Endothelial cell of umbilical vein (primary cell): ENCODE measurements around the gene UCKL1. TPM values are rescaled to one million over a fixed set of nuclear protein-coding genes. Genes with fewer than 3 reads are reported as not detected.

Experiments
- BruUV-seq: library from RNA; stranded (reverse); fragments of 400-500 nt; replicated peaks from 2 replicates; lab custom pipeline; 2021; lab: Mats Ljungman, UMichigan
- CTCF ChIA-PET: fragments of 300-600, 350-600 bp; sonication (Branson Sonifier 250); formaldehyde crosslinking; loops from one replicate; lab custom pipeline; 2021; ENCODE audit warnings: antibody characterized with exemption, inconsistent platforms; lab: Charles Lee
- POLR2A ChIA-PET: fragments of 300-600, 350-600 bp; sonication (Branson Sonifier 250); formaldehyde crosslinking; loops from one replicate; lab custom pipeline; 2021; ENCODE audit warnings: antibody characterized with exemption, inconsistent platforms; lab: Charles Lee
- DNase-seq: peaks from one replicate; pipeline ENCODE4 v3.0.0-alpha.2; 2011; ENCODE audit warnings: low read depth, low spot score
- FAIRE-seq: peaks from 2 replicates; lab custom pipeline; 2011; peaks lifted over from hg19 to GRCh38; lab: Jason Lieb, UNC
- H2AFZ ChIP-seq: 2 replicates; pipeline ENCODE4 v1.6.0; 2012; ENCODE audit warnings: low read depth, low read length, control low read depth, inconsistent platforms
- H3K27ac ChIP-seq: 2 replicates; pipeline ENCODE4 v1.5.1; 2011; ENCODE audit warnings: low read depth, mild to moderate bottlenecking, control low read depth, low read length, moderate library complexity; ENCODE audit not compliant: insufficient read depth
- H3K27me3 ChIP-seq, 2 experiments: 2 replicates each; pipeline versions ENCODE4 v1.6.0 to v1.6.1; 2011; ENCODE audit warnings: low read length in 2 of 2, mixed read lengths in 1 of 2; ENCODE audit not compliant: control insufficient read depth in 2 of 2, insufficient read depth in 2 of 2
- H3K36me3 ChIP-seq, 2 experiments: 2 replicates in 1 of 2; 3 replicates in 1 of 2; pipeline ENCODE4 v1.5.1; 2011; ENCODE audit warnings: low read length in 2 of 2, mild to moderate bottlenecking in 1 of 2, moderate library complexity in 1 of 2; ENCODE audit not compliant: control insufficient read depth in 2 of 2, insufficient read depth in 2 of 2; ENCODE audit errors: extremely low read depth in 1 of 2
- H3K4me1 ChIP-seq: 3 replicates; pipeline ENCODE4 v1.5.1; 2011; ENCODE audit warnings: mild to moderate bottlenecking, low read length; ENCODE audit not compliant: control insufficient read depth, insufficient read depth; ENCODE audit errors: extremely low read depth
- H3K4me2 ChIP-seq: 2 replicates; pipeline ENCODE4 v1.6.1; 2011; ENCODE audit warnings: low read length, control low read depth, mixed read lengths; ENCODE audit not compliant: insufficient read depth
- H3K4me3 ChIP-seq, 3 experiments: fragments of 200-600 bp in 1 of 3; sonication (generic), shearing (Covaris generic) in 1 of 3; replicated peaks in 1 of 3; 2 replicates each; pipeline ENCODE4 v1.5.1; 2011 to 2016; ENCODE audit warnings: control low read depth in 3 of 3, low read length in 3 of 3, mild to moderate bottlenecking in 2 of 3, inconsistent platforms in 1 of 3, low read depth in 1 of 3, moderate library complexity in 1 of 3; ENCODE audit not compliant: insufficient read depth in 1 of 3
- H3K79me2 ChIP-seq: 2 replicates; pipeline ENCODE4 v1.6.0; 2012; ENCODE audit warnings: low read length, inconsistent platforms; ENCODE audit not compliant: control insufficient read depth, insufficient read depth
- H3K9ac ChIP-seq: replicated peaks from 2 replicates; pipeline ENCODE3; 2011; ENCODE audit warnings: low read length, control low read depth; ENCODE audit not compliant: insufficient read depth; ENCODE audit errors: extremely low read depth
- H3K9me1 ChIP-seq: replicated peaks from 3 replicates; pipeline ENCODE4 v1.6.0; 2011; ENCODE audit warnings: mild to moderate bottlenecking, low read length; ENCODE audit not compliant: control insufficient read depth, insufficient read depth; ENCODE audit errors: extremely low read depth
- H3K9me3 ChIP-seq: replicated peaks from 2 replicates; pipeline ENCODE4 v1.5.1; 2012; ENCODE audit warnings: low read length, inconsistent platforms; ENCODE audit not compliant: control insufficient read depth, insufficient read depth
- H4K20me1 ChIP-seq: replicated peaks from 2 replicates; pipeline ENCODE3; 2011; ENCODE audit warnings: mild to moderate bottlenecking, low read length; ENCODE audit not compliant: control insufficient read depth, insufficient read depth; ENCODE audit errors: extremely low read depth
- EZH2 ChIP-seq: IDR thresholded peaks from 2 replicates; pipeline ENCODE4 v1.6.1; 2012; ENCODE audit warnings: borderline replicate concordance, low read depth, mild to moderate bottlenecking, moderate library complexity, low read length, inconsistent platforms; ENCODE audit not compliant: severe bottlenecking
- FOS ChIP-seq: IDR thresholded peaks from 2 replicates; pipeline ENCODE4 v1.6.1; 2011; ENCODE audit warnings: mild to moderate bottlenecking, low read length, moderate library complexity, borderline replicate concordance; ENCODE audit not compliant: insufficient read depth
- GATA2 ChIP-seq: IDR thresholded peaks from 2 replicates; pipeline ENCODE4 v1.7.0; 2011; ENCODE audit warnings: low read depth, mild to moderate bottlenecking, moderate library complexity, mixed read lengths, low read length; ENCODE audit not compliant: insufficient read length, insufficient read depth
- JUN ChIP-seq: IDR thresholded peaks from 2 replicates; pipeline ENCODE4 v1.6.1; 2011; ENCODE audit warnings: borderline replicate concordance, low read depth; ENCODE audit not compliant: insufficient read length, insufficient read depth
- MYC ChIP-seq: IDR thresholded peaks from one replicate; pipeline ENCODE4 v1.6.1; 2011; ENCODE audit warnings: mild to moderate bottlenecking, low read depth, low read length
- POLR2A ChIP-seq: IDR thresholded peaks from 2 replicates; pipeline ENCODE4 v1.6.1; 2012; ENCODE audit warnings: low read depth, mild to moderate bottlenecking, control low read depth, low read length
- POLR2AphosphoS5 ChIP-seq: IDR thresholded peaks from 2 replicates; pipeline ENCODE4 v1.6.1; 2012; ENCODE audit warnings: low read depth, mild to moderate bottlenecking, control low read depth, low read length, moderate library complexity; ENCODE audit not compliant: insufficient read depth
- dilution Hi-C: fragments of 300-500 bp; cut with MboI; formaldehyde crosslinking; loops from one replicate; pipeline ENCODE4 v1.15.0; 2019; ENCODE audit warnings: low sequenced_read_pairs; ENCODE audit not compliant: extremely low pct_ligation_motif_present
- intact Hi-C: fragments of 100-400 bp; cut with micrococcal nuclease; formaldehyde crosslinking; loops from one replicate; pipeline ENCODE4 v1.10.0; 2022
- polyA plus RNA-seq, 4 experiments: library from polyadenylated mRNA; depleted of rRNA in 3 of 4; stranded (reverse) in 3 of 4; unstranded in 1 of 4; fragments of >200 nt; gene quantifications; 2 replicates each; pipeline versions ENCODE4 v1.2.1 to v1.2.3, GENCODE V29; 2011 to 2012; ENCODE audit warnings: missing spikeins in 1 of 4
- total RNA-seq: library from RNA; stranded (reverse); gene quantifications from 2 replicates; pipeline ENCODE4 v1.2.3, GENCODE V29; 2021
- TF ChIP-seq, protein P1 (sequence below), 2 donors: IDR thresholded peaks; 1 replicate in 1 of 2; 2 replicates in 1 of 2; pipeline ENCODE4 v1.5.1; 2011; ENCODE audit warnings: low read length in 2 of 2, mild to moderate bottlenecking in 2 of 2, moderate library complexity in 2 of 2, control low read depth in 1 of 2, inconsistent platforms in 1 of 2, low read depth in 1 of 2; ENCODE audit not compliant: insufficient read depth in 1 of 2; ENCODE audit errors: extremely low read depth in 1 of 2
- TF ChIP-seq, protein P2 (sequence below): IDR thresholded peaks from 2 replicates; pipeline ENCODE4 v1.6.1; 2011; ENCODE audit not compliant: insufficient read depth, insufficient read length

UCKL1 gene
- total and polyA plus RNA-seq, 2 donors (not counting 3 experiments of a cell fraction or from before 2014, with no cell fraction given), result 51.1 to 78.8 TPM

DNA sequence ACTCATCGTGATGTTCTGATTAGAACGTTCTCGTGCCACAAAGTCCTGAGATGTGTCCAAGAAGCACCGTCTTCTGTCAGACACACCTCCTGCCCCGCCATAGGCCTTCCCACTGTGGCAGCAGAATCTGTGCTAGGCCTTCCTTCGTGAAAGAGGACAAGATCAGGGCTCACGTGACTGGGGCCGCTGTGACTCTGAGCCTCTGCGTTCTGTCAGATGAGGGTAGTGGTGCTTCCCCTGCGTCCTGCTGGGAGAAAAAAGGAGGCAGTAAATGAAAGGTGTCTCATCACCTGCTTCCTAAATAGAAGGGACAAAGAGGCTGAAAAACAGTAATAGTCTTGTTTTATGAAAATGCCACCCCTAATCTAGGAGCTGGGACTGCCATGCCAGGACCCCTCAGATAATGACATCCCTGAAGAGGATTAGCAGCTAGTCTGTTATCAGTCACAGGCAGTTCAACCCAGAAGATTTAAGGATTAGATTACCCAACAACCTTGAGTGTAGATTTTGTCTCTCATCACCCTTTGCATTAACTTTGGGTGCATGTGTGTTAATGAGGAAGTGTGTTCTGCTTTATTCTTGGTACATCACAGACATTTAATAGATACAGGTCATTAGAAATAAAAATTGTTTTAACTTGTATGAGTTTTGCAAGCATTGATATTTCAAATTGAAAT, 57.2 kb downstream of the UCKL1 start:
- Histone ChIP-seq H3K4me2 (no peak overlapping the region), H2AFZ (no peak overlapping the region), H3K9me3 (no peaks in the 10 kb centered on the region), H3K9ac (no peak overlapping the region), H3K27ac (no peak overlapping the region), H3K9me1 (no peaks in the 10 kb centered on the region), H3K79me2 (peaks cover 84% of the 10 kb centered on the region), H3K27me3 (no peaks in the 10 kb centered on the region), H3K4me1 (peaks cover 14% of the 10 kb centered on the region), H4K20me1 (peaks cover 16% of the 10 kb centered on the region), H3K36me3 (peaks cover 2 to 5% of the 10 kb centered on the region in 2 experiments), H3K4me3 (no peak overlapping the region)
- no peak for TF ChIP-seq GATA2
- TF ChIP-seq MYC, result no peak
- no peak for TF ChIP-seq POLR2A
- TF ChIP-seq POLR2AphosphoS5, result no peak
- dilution Hi-C loops (no loop called here), intact Hi-C loops (loop anchor here (10.0 kb wide), 1 partner anchor 156 kb away; no protein-coding TSS in a partner anchor)
- ChIA-PET POLR2A (no interaction called here), CTCF (interaction anchor here (1.5 kb wide), 1 partner anchor 10 kb away, joined by 3 read pairs; no protein-coding TSS in a partner anchor)
- BruUV-seq, result no TSS peak
- FAIRE-seq (no peak), DNase-seq (no peak)

DNA sequence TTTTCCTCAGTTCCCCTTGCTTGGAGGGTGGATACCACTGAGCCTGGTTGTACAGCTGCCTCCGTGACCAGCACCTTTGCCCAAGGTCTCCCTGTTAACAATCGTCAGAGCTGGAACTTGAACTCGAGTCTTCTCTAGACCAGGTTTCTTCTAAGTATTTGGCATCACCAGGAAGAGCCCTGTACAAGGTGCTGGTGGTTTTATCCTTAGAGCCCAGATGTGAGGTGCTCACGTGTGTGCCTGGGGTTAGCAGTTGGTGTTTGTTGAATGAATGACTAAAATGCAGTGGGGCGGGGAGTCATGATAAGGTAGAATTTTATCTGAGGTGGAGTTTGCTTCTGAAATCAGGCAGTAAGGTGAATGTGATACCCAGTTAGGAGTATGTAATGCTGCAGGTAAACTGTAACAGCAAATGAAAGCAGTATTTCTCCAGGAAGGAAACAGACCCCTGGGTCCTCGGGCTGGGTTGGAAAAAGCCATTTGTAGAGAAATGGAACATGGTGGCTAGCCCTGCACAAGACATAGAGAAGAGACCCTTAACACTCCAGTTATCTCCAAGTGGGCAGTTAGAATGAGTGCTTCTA, 58.1 kb downstream of the UCKL1 start:
- no peaks in the 10 kb centered on the region for H3K27me3 ChIP-seq
- no peak overlapping the region for H3K9ac ChIP-seq
- no peaks in the 10 kb centered on the region for H3K9me1 ChIP-seq
- no peak overlapping the region for H3K27ac ChIP-seq
- dilution Hi-C loops, result no loop called here
- peaks cover 2 to 5% of the 10 kb centered on the region in 2 experiments for H3K36me3 ChIP-seq
- peaks cover 16% of the 10 kb centered on the region for H4K20me1 ChIP-seq
- intact Hi-C loops, result loop anchor here (10.0 kb wide), 1 partner anchor 157 kb away; no protein-coding TSS in a partner anchor
- H2AFZ ChIP-seq, result no peak overlapping the region
- BruUV-seq, result no TSS peak
- peaks cover 75% of the 10 kb centered on the region for H3K79me2 ChIP-seq
- ChIA-PET POLR2A (no interaction called here), CTCF (interaction anchor here (1.4 to 1.5 kb wide), 2 partner anchors 11 to 20 kb away, joined by 3 to 4 read pairs; no protein-coding TSS in a partner anchor)
- peaks cover 14% of the 10 kb centered on the region for H3K4me1 ChIP-seq
- no peak for FAIRE-seq
- H3K9me3 ChIP-seq, result no peaks in the 10 kb centered on the region
- no peak overlapping the region for H3K4me2 ChIP-seq
- no peak for TF ChIP-seq FOS
- no peak for TF ChIP-seq MYC
- no peak for TF ChIP-seq EZH2
- TF ChIP-seq POLR2AphosphoS5, result no peak
- TF ChIP-seq, protein P1, sequence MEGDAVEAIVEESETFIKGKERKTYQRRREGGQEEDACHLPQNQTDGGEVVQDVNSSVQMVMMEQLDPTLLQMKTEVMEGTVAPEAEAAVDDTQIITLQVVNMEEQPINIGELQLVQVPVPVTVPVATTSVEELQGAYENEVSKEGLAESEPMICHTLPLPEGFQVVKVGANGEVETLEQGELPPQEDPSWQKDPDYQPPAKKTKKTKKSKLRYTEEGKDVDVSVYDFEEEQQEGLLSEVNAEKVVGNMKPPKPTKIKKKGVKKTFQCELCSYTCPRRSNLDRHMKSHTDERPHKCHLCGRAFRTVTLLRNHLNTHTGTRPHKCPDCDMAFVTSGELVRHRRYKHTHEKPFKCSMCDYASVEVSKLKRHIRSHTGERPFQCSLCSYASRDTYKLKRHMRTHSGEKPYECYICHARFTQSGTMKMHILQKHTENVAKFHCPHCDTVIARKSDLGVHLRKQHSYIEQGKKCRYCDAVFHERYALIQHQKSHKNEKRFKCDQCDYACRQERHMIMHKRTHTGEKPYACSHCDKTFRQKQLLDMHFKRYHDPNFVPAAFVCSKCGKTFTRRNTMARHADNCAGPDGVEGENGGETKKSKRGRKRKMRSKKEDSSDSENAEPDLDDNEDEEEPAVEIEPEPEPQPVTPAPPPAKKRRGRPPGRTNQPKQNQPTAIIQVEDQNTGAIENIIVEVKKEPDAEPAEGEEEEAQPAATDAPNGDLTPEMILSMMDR (IDR thresholded peaks at IDR 0.05; ENCODE audit: extremely low read depth in 1 of 2, insufficient read depth in 1 of 2, low read depth in 1 of 2, low read length in 2 of 2), result no peak
- TF ChIP-seq JUN, result no peak
- TF ChIP-seq POLR2A, result no peak
- TF ChIP-seq GATA2, result no peak
- TF ChIP-seq, protein P2, sequence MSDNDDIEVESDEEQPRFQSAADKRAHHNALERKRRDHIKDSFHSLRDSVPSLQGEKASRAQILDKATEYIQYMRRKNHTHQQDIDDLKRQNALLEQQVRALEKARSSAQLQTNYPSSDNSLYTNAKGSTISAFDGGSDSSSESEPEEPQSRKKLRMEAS, result no peak
- DNase-seq, result no peak
- H3K4me3 ChIP-seq, result no peak overlapping the region
